Stomach (tissue), 4 donors: Measurements from ENCODE around the gene TSPAN3.

ENCODE experiments used
- EP300 ChIP-seq: sonication (generic); formaldehyde crosslinking; IDR thresholded peaks from one replicate; pipeline ENCODE4 v1.6.1; 2017; ENCODE audit warnings: antibody characterized with exemption
- POLR2A ChIP-seq, 4 donors: fragments of 450-650 bp; IDR thresholded peaks; one replicate each; pipeline ENCODE4 v1.6.1; 2016; ENCODE audit warnings: antibody characterized with exemption in 4 of 4, control low read depth in 2 of 4, mild to moderate bottlenecking in 1 of 4, moderate library complexity in 1 of 4
- POLR2AphosphoS5 ChIP-seq, 3 donors: sonication (generic); formaldehyde crosslinking; IDR thresholded peaks; one replicate each; pipeline ENCODE4 v1.6.1; 2016; ENCODE audit warnings: antibody characterized with exemption in 3 of 3
- TF ChIP-seq, protein P1 (sequence below), 7 experiments: fragments of 450-650 bp in 4 of 7; fragments of 200-600 bp in 3 of 7; sonication (generic) in 3 of 7; IDR thresholded peaks; one replicate each; pipeline ENCODE4 v1.5.1; 2016 to 2019; ENCODE audit warnings: antibody characterized with exemption in 7 of 7, control low read depth in 2 of 7, mild to moderate bottlenecking in 1 of 7

DNA sequence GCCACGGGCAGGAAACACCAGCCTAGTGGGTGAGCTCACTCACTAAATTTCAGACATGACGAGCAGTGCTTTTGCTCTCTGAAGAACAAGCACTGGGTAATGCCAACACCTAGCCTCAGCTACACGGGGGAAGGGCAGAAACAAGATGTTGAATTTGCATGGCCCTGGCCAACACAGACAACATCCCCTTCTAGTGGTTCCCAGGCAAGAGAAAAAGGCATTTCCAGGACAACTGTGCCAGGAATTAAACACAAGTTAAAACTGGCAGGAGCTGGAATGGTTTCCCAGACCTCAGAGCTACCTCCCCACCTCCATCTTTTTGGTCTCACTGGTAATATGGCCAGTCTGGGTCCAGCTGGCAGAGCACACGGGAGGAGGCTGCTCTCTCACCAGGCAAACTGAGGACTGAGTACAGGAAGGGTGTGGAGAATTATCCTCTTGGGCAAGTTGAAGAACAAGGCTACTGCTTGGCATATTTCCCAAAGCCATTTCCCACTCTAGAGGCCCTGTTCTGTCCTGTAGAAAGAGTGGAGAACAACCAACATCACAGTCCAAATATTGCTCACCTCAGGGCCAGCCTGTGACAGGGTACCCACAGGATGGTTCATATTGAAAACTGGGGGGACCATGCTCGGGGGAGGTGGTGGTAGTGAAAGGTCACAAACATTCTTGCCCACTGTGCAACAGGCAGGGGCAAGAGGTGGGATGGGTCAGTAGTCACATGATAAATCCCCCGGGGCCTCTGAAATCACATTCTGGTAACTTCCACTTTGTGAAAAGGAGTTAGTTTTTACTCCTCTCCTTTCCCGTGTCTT lies 26.5 kb downstream of the TSPAN3 start:
- no peak for TF ChIP-seq POLR2AphosphoS5 (IDR thresholded peaks at IDR 0.05)
- TF ChIP-seq, protein P1, sequence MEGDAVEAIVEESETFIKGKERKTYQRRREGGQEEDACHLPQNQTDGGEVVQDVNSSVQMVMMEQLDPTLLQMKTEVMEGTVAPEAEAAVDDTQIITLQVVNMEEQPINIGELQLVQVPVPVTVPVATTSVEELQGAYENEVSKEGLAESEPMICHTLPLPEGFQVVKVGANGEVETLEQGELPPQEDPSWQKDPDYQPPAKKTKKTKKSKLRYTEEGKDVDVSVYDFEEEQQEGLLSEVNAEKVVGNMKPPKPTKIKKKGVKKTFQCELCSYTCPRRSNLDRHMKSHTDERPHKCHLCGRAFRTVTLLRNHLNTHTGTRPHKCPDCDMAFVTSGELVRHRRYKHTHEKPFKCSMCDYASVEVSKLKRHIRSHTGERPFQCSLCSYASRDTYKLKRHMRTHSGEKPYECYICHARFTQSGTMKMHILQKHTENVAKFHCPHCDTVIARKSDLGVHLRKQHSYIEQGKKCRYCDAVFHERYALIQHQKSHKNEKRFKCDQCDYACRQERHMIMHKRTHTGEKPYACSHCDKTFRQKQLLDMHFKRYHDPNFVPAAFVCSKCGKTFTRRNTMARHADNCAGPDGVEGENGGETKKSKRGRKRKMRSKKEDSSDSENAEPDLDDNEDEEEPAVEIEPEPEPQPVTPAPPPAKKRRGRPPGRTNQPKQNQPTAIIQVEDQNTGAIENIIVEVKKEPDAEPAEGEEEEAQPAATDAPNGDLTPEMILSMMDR (IDR thresholded peaks at IDR 0.05) = no peak
- no peak for TF ChIP-seq EP300
- TF ChIP-seq POLR2A (IDR thresholded peaks at IDR 0.05) = no peak
